Neuronal stem cell (in vitro differentiated cells): ENCODE data around the gene HIP1.

Experiments
- DNase-seq: peaks from one replicate; pipeline ENCODE4 v3.0.0-alpha.2; 2013; ENCODE audit warnings: low spot score
- H2AFZ ChIP-seq: one replicate; pipeline ENCODE4 v1.6.1; 2013; ENCODE audit warnings: mild to moderate bottlenecking, low read length, inconsistent platforms
- H2AK5ac ChIP-seq: 2 replicates; pipeline ENCODE4 v1.6.1; 2013; ENCODE audit warnings: low read depth, mild to moderate bottlenecking, inconsistent platforms, low read length, moderate library complexity, mixed read lengths
- H2BK120ac ChIP-seq: 2 replicates; pipeline ENCODE4 v1.6.1; 2013; ENCODE audit warnings: low read depth, mild to moderate bottlenecking, inconsistent platforms, low read length, moderate library complexity, mixed read lengths
- H2BK12ac ChIP-seq: one replicate; pipeline ENCODE4 v1.6.1; 2013; ENCODE audit warnings: low read length, inconsistent platforms
- H2BK15ac ChIP-seq: 2 replicates; pipeline ENCODE4 v1.6.1; 2013; ENCODE audit warnings: mild to moderate bottlenecking, low read length, inconsistent platforms, mixed read lengths
- H2BK5ac ChIP-seq: one replicate; pipeline ENCODE4 v1.6.1; 2013; ENCODE audit warnings: inconsistent platforms, mild to moderate bottlenecking, low read length, moderate library complexity
- H3K14ac ChIP-seq: one replicate; pipeline ENCODE4 v1.6.1; 2013; ENCODE audit warnings: low read length, inconsistent platforms
- H3K18ac ChIP-seq: 2 replicates; pipeline ENCODE4 v1.6.1; 2013; ENCODE audit warnings: low read length, inconsistent platforms
- H3K23ac ChIP-seq: 2 replicates; pipeline ENCODE4 v1.6.1; 2013; ENCODE audit warnings: low read depth, mild to moderate bottlenecking, mixed read lengths, low read length, inconsistent platforms; ENCODE audit not compliant: poor library complexity
- H3K27ac ChIP-seq: replicated peaks from 3 replicates; pipeline ENCODE4 v1.5.1; 2013; ENCODE audit warnings: low read length, inconsistent platforms
- H3K27me3 ChIP-seq, 3 experiments: 2 replicates each; pipeline ENCODE4 v1.6.1; 2013; ENCODE audit warnings: low read length in 3 of 3, mild to moderate bottlenecking in 2 of 3, inconsistent platforms in 1 of 3, low read depth in 1 of 3, mixed read lengths in 1 of 3, moderate library complexity in 1 of 3; ENCODE audit not compliant: control insufficient read depth in 3 of 3, insufficient read depth in 3 of 3
- H3K36me3 ChIP-seq, 2 donors: replicated peaks in 1 of 2; 2 replicates each; pipeline ENCODE4 v1.6.1; 2013; ENCODE audit warnings: low read length in 2 of 2; ENCODE audit not compliant: control insufficient read depth in 2 of 2, insufficient read depth in 2 of 2
- H3K4ac ChIP-seq: 2 replicates; pipeline ENCODE4 v1.6.1; 2013; ENCODE audit warnings: inconsistent platforms, mild to moderate bottlenecking, low read length, moderate library complexity
- H3K4me1 ChIP-seq, 2 donors: 1 replicate in 1 of 2; 2 replicates in 1 of 2; pipeline ENCODE4 v1.6.1; 2013; ENCODE audit warnings: low read length in 2 of 2, low read depth in 1 of 2; ENCODE audit not compliant: control insufficient read depth in 2 of 2, insufficient read depth in 1 of 2
- H3K4me2 ChIP-seq: one replicate; pipeline ENCODE4 v1.6.1; 2013; ENCODE audit warnings: mild to moderate bottlenecking, low read length, inconsistent platforms; ENCODE audit not compliant: insufficient read depth, poor library complexity, severe bottlenecking
- H3K4me3 ChIP-seq, 2 donors: 2 replicates each; pipeline ENCODE4 v1.5.1; 2013; ENCODE audit warnings: low read length in 2 of 2, mild to moderate bottlenecking in 2 of 2, inconsistent platforms in 1 of 2, moderate library complexity in 1 of 2
- H3K79me1 ChIP-seq: one replicate; pipeline ENCODE4 v1.6.1; 2013; ENCODE audit warnings: low read depth, mild to moderate bottlenecking, inconsistent platforms, low read length, moderate library complexity
- H3K9ac ChIP-seq: one replicate; pipeline ENCODE4 v1.6.1; 2013; ENCODE audit warnings: mild to moderate bottlenecking, low read depth, low read length, inconsistent platforms; ENCODE audit not compliant: poor library complexity
- H3K9me3 ChIP-seq, 2 donors: replicated peaks in 1 of 2; 2 replicates each; pipeline versions ENCODE3 to v1.6.1; 2013; ENCODE audit warnings: low read length in 2 of 2, mild to moderate bottlenecking in 2 of 2, inconsistent platforms in 1 of 2, low read depth in 1 of 2, mixed read lengths in 1 of 2, moderate library complexity in 1 of 2; ENCODE audit not compliant: control insufficient read depth in 2 of 2, insufficient read depth in 1 of 2
- H4K8ac ChIP-seq: one replicate; pipeline ENCODE4 v1.6.1; 2013; ENCODE audit warnings: low read depth, mild to moderate bottlenecking, inconsistent platforms, low read length, moderate library complexity
- H4K91ac ChIP-seq: one replicate; pipeline ENCODE4 v1.6.1; 2013; ENCODE audit warnings: low read length, low read depth, mild to moderate bottlenecking, inconsistent platforms; ENCODE audit not compliant: poor library complexity
- WGBS, 2 donors: extraction: QIAGEN DNeasy Blood & Tissue Kit; methylation state at CpG; one replicate each; pipeline ENCODE4 v1.1.7; 2013; ENCODE audit warnings: missing lambda C conversion rate in 2 of 2, mixed read lengths in 1 of 2; ENCODE audit not compliant: insufficient read length in 2 of 2, insufficient replicate concordance in 1 of 2; ENCODE audit errors: extremely low coverage in 2 of 2; 5-methylcytosine and 5-hydroxymethylcytosine counted together

Gene HIP1

GRCh38 chr7:75591467-75592255 is 147.1 kb downstream of the HIP1 start:
- WGBS, 2 donors = no CpG with 5 or more reads among the region's 5 CpGs
- Histone ChIP-seq H3K9ac (no peak overlapping the region), H3K4me1 (no peaks in the 10 kb centered on the region)

GRCh38 chr7:75590373-75591005 is 148.3 kb downstream of the HIP1 start:
- H3K27me3 ChIP-seq = no peaks in the 10 kb centered on the region
- H3K27ac ChIP-seq = no peak overlapping the region

More at GRCh38 chr7:75591467-75592255, 147.1 kb downstream of the HIP1 start:
- no peaks in the 10 kb centered on the region for H3K27me3 ChIP-seq
- H2BK15ac ChIP-seq = no peak overlapping the region
- H3K4ac ChIP-seq = no peak overlapping the region
- H3K4me2 ChIP-seq = no peak overlapping the region
- H3K27ac ChIP-seq = no peak overlapping the region
- H3K4me3 ChIP-seq = no peak overlapping the region
- H3K79me1 ChIP-seq = peaks cover 2% of the 10 kb centered on the region
- no peak overlapping the region for H3K23ac ChIP-seq
- DNase-seq = no peak
- H3K36me3 ChIP-seq = peaks cover 29 to 74% of the 10 kb centered on the region in 2 donors
- no peak overlapping the region for H2AFZ ChIP-seq
- peaks cover 0 to 7% of the 10 kb centered on the region in 2 donors for H3K9me3 ChIP-seq
- no peak overlapping the region for H3K14ac ChIP-seq
- H4K91ac ChIP-seq = no peak overlapping the region
- no peak overlapping the region for H4K8ac ChIP-seq
- H2AK5ac ChIP-seq = no peak overlapping the region
- no peak overlapping the region for H2BK120ac ChIP-seq
- no peak overlapping the region for H2BK12ac ChIP-seq
- H2BK5ac ChIP-seq = no peak overlapping the region
- no peak overlapping the region for H3K18ac ChIP-seq

GRCh38 chr7:75584354-75584753 is 154.4 kb downstream of the HIP1 start:
- H3K4me3 ChIP-seq = no peak overlapping the region
- H3K18ac ChIP-seq = no peak overlapping the region
- H3K9me3 ChIP-seq = peaks cover 0 to 3% of the 10 kb centered on the region in 2 donors
- no peak overlapping the region for H2BK12ac ChIP-seq
- H3K14ac ChIP-seq = no peak overlapping the region
- no peak for DNase-seq
- H4K8ac ChIP-seq = no peak overlapping the region
- H3K4me1 ChIP-seq = no peaks in the 10 kb centered on the region
- H3K4ac ChIP-seq = no peak overlapping the region
- no peak overlapping the region for H3K23ac ChIP-seq
- peaks cover 52 to 89% of the 10 kb centered on the region in 2 donors for H3K36me3 ChIP-seq
- no CpG with 5 or more reads among the region's 5 CpGs for WGBS, 2 donors
- H2AFZ ChIP-seq = no peak overlapping the region
- H3K27me3 ChIP-seq = no peaks in the 10 kb centered on the region
- no peak overlapping the region for H2BK120ac ChIP-seq
- H2AK5ac ChIP-seq = no peak overlapping the region
- H3K4me2 ChIP-seq = no peak overlapping the region
- H4K91ac ChIP-seq = no peak overlapping the region
- peaks cover 7% of the 10 kb centered on the region for H3K79me1 ChIP-seq
- no peak overlapping the region for H2BK15ac ChIP-seq
- no peak overlapping the region for H2BK5ac ChIP-seq
- H3K9ac ChIP-seq = no peak overlapping the region
- H3K27ac ChIP-seq = no peak overlapping the region

More at GRCh38 chr7:75590373-75591005, 148.3 kb downstream of the HIP1 start:
- Histone ChIP-seq H3K18ac (no peak overlapping the region), H3K79me1 (peaks cover 4% of the 10 kb centered on the region), H3K36me3 (peaks cover 39 to 78% of the 10 kb centered on the region in 2 donors), H3K23ac (no peak overlapping the region), H2BK15ac (no peak overlapping the region), H2BK12ac (no peak overlapping the region), H3K9me3 (peaks cover 0 to 7% of the 10 kb centered on the region in 2 donors), H3K4ac (no peak overlapping the region), H3K4me3 (no peak overlapping the region), H3K4me1 (no peaks in the 10 kb centered on the region), H3K14ac (no peak overlapping the region), H2AFZ (no peak overlapping the region), H3K9ac (no peak overlapping the region), H4K8ac (no peak overlapping the region), H3K4me2 (no peak overlapping the region), H2BK5ac (no peak overlapping the region), H2BK120ac (no peak overlapping the region), H2AK5ac (no peak overlapping the region), H4K91ac (no peak overlapping the region)
- DNase-seq = no peak
- no CpG with 5 or more reads among the region's 2 CpGs for WGBS, 2 donors

- H3K36me3 ChIP-seq = peaks cover 51 to 90% of the 10 kb centered on the region in 2 donors
- no peak overlapping the region for H2AK5ac ChIP-seq
- WGBS, 2 donors = no CpG with 5 or more reads among the region's 12 CpGs
Measured at GRCh38 chr7:75583255-75583654, 155.5 kb downstream of the HIP1 start.

More at GRCh38 chr7:75583255-75583654, 155.5 kb downstream of the HIP1 start:
- no peak overlapping the region for H3K4ac ChIP-seq
- peaks cover 0 to 3% of the 10 kb centered on the region in 2 donors for H3K9me3 ChIP-seq
- no peak overlapping the region for H2BK120ac ChIP-seq
- no peak overlapping the region for H2BK15ac ChIP-seq
- DNase-seq = no peak
- H3K79me1 ChIP-seq = peaks cover 6% of the 10 kb centered on the region
- no peak overlapping the region for H2BK12ac ChIP-seq
- no peaks in the 10 kb centered on the region for H3K27me3 ChIP-seq
- H3K9ac ChIP-seq = peak overlapping the region; percentile 70
- no peak overlapping the region for H3K18ac ChIP-seq
- no peak overlapping the region for H3K4me3 ChIP-seq
- no peak overlapping the region for H3K14ac ChIP-seq
- no peak overlapping the region for H3K4me2 ChIP-seq
- peak overlapping the region; percentile 80 for H3K23ac ChIP-seq
- no peaks in the 10 kb centered on the region for H3K4me1 ChIP-seq
- no peak overlapping the region for H4K8ac ChIP-seq
- H2AFZ ChIP-seq = no peak overlapping the region
- no peak overlapping the region for H3K27ac ChIP-seq
- H4K91ac ChIP-seq = no peak overlapping the region
- peak overlapping the region; percentile 22 for H2BK5ac ChIP-seq
